Neural cell (in vitro differentiated cells): Measurements from ENCODE around the gene MIGA1.
"Not testable (repeated sequence)": the region's sequence is repeated elsewhere in the genome, so short reads cannot be mapped to it uniquely, and the experiment has no call there.

Experiments used
- EP300 ChIP-seq: fragments of 450-650 bp; conservative IDR thresholded peaks from 2 replicates; pipeline ENCODE4 v1.6.1; 2014; ENCODE audit warnings: antibody characterized with exemption, mild to moderate bottlenecking, moderate library complexity; ENCODE audit not compliant: poor library complexity, severe bottlenecking
- EZH2 ChIP-seq: fragments of 200-600, 300-800 bp; shearing (Covaris generic), sonication (generic); IDR thresholded peaks from 2 replicates; pipeline ENCODE4 v1.6.1; 2014; ENCODE audit warnings: antibody characterized with exemption, low read length, borderline replicate concordance, mild to moderate bottlenecking; ENCODE audit not compliant: insufficient read depth, poor library complexity, severe bottlenecking
- TF ChIP-seq, protein P1 (sequence below): fragments of 450-650 bp; IDR thresholded peaks from 2 replicates; pipeline ENCODE4 v1.5.1; 2014; ENCODE audit warnings: antibody characterized with exemption, mild to moderate bottlenecking, moderate library complexity; ENCODE audit not compliant: poor library complexity, severe bottlenecking

DNA sequence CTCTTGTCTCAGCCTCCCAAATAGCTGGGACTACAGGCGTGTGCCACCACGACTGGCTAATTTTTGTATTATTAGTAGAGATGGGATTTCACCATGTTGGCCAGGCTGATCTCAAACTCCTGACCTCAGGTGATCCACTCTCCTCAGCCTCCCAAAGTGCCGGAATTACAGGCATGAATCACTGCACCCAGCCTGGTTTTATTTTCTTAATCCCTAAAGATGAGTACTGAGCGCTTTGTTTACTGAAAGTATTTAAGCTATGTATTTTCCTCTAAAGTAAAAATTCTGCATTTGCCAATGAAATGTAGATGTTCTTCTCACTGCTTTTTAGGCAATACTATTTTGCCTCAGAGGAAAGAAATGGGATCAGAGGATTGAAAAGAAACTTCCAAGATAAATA, 30.0 kb upstream of the MIGA1 start:
- TF ChIP-seq EZH2, EP300: not testable (repeated sequence)
- TF ChIP-seq, protein P1, sequence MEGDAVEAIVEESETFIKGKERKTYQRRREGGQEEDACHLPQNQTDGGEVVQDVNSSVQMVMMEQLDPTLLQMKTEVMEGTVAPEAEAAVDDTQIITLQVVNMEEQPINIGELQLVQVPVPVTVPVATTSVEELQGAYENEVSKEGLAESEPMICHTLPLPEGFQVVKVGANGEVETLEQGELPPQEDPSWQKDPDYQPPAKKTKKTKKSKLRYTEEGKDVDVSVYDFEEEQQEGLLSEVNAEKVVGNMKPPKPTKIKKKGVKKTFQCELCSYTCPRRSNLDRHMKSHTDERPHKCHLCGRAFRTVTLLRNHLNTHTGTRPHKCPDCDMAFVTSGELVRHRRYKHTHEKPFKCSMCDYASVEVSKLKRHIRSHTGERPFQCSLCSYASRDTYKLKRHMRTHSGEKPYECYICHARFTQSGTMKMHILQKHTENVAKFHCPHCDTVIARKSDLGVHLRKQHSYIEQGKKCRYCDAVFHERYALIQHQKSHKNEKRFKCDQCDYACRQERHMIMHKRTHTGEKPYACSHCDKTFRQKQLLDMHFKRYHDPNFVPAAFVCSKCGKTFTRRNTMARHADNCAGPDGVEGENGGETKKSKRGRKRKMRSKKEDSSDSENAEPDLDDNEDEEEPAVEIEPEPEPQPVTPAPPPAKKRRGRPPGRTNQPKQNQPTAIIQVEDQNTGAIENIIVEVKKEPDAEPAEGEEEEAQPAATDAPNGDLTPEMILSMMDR, result not testable (repeated sequence)
